Measurements from ENCODE around the gene GUCA2B.
A peak's percentile ranks its signal among the peaks of the same experiment; 100 is the strongest.

Gene GUCA2B

GRCh38 chr1:42171679-42172266, 18.6 kb downstream of the GUCA2B start:
- H3K9me3 Mint-ChIP-seq: no peaks in the 10 kb centered on the region
- peaks cover 12% of the 10 kb centered on the region for H3K4me1 Mint-ChIP-seq
- DNase-seq (no peak), ATAC-seq (no peak)
- no peak overlapping the region for H3K4me3 Mint-ChIP-seq
- no peaks in the 10 kb centered on the region for H3K27me3 Mint-ChIP-seq
- H3K27ac Mint-ChIP-seq: no peak overlapping the region

GRCh38 chr1:42172381-42173133, 19.3 kb downstream of the GUCA2B start:
- Mint-ChIP-seq H3K4me3 (no peak overlapping the region), H3K27ac (peak overlapping the region in 1 of 2 donors; percentile 77), H3K9me3 (no peaks in the 10 kb centered on the region), H3K27me3 (no peaks in the 10 kb centered on the region), H3K4me1 (peaks cover 15% of the 10 kb centered on the region)
- ATAC-seq: peak; percentile 22
- no peak for DNase-seq

DNA sequence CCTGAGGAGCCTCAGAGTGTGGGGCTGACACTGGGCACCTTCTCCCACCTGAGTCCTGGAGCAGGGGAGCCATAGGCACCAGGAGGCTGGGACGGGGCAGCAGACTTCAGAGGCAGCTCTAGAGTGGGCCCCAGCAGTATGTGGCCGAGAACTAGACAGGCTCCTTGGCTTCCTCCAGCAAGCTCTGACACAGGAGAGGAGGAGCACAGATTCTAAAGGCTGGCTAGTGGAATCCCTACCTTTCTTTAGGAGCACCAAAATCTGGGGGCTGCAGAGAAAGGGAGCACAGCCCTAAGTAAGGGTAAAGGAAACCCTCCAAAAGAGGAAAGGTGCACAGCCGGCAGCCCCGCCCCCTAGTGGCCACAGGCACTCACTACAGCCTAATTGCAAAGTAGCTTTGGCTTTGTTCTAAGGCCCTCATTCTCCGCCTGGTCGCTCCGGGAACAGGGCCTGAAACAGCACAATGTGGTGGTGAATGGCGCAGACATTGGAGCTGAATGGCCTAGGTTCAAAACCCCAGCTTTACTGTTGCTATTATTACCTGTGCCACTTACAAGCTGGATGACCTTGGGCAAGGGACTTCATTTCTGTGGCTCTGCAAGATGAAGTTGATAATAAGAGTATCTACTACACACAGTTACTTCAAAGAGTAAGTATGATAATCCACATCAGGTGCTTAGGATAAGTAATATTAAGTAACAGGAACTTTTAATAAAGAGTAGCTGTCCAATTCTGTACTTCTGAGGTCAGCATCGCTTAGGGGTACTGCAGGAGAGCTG, 20.1 kb downstream of the GUCA2B start:
- peak; percentile 65 for ATAC-seq
- H3K27me3 Mint-ChIP-seq: no peaks in the 10 kb centered on the region
- no peak overlapping the region for H3K4me3 Mint-ChIP-seq
- no peak overlapping the region for H3K27ac Mint-ChIP-seq
- peaks cover 15% of the 10 kb centered on the region for H3K4me1 Mint-ChIP-seq
- DNase-seq: peak; percentile 57 to 60
- H3K9me3 Mint-ChIP-seq: no peaks in the 10 kb centered on the region

- no peak for DNase-seq
- no peak overlapping the region for H3K27ac Mint-ChIP-seq
- no peak for ATAC-seq
- H3K27me3 Mint-ChIP-seq: no peaks in the 10 kb centered on the region
- H3K4me1 Mint-ChIP-seq: peaks cover 15% of the 10 kb centered on the region
- no peak overlapping the region for H3K4me3 Mint-ChIP-seq
- H3K9me3 Mint-ChIP-seq: no peaks in the 10 kb centered on the region
Observed at GRCh38 chr1:42173961-42174735, 20.9 kb downstream of the GUCA2B start.

DNA sequence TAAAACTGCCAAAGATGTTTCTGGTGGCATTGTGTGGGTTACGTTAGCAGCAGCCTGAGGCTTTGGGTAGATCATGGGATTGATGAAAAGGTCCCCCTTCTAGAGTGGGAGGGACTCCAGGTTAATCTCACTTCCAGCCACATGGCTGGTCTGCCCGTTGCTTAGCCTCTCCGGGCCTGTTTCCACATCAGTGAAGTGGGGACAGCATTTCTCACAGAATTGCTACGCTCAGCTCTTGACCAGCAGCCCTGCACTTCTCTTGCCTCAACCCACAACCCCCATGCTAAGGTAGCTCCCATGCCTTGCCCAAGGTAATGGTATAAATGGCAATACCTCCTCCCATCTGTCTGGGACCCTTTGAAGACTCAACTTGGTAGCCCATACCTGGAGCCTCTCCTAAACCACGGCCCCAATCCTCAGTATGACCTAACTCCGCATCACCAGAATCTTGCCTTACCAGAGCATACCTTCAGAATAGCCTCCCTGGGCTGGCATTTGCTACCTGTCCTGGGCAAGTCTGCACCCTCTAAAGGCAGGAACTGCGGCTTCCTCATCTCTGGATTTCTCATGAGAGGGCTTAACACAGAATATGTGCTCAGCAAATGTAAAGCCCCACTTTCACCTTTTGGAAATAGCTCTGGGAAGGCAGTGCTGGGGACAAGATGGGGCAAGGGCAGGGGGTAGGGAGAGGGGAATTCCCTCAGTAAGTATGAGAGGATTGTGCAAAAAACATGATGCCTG, 22.3 kb downstream of the GUCA2B start:
- no peak for ATAC-seq
- Mint-ChIP-seq H3K27me3 (no peaks in the 10 kb centered on the region), H3K4me1 (peaks cover 15% of the 10 kb centered on the region), H3K9me3 (no peaks in the 10 kb centered on the region), H3K4me3 (no peak overlapping the region), H3K27ac (no peak overlapping the region)
- DNase-seq: no peak

- DNase-seq (no peak), ATAC-seq (peak; percentile 67)
- Mint-ChIP-seq H3K4me1 (peaks cover 16% of the 10 kb centered on the region), H3K9me3 (no peaks in the 10 kb centered on the region), H3K27ac (no peak overlapping the region), H3K4me3 (no peak overlapping the region), H3K27me3 (no peaks in the 10 kb centered on the region)
Observed at GRCh38 chr1:42176902-42177519, 23.8 kb downstream of the GUCA2B start.

DNA sequence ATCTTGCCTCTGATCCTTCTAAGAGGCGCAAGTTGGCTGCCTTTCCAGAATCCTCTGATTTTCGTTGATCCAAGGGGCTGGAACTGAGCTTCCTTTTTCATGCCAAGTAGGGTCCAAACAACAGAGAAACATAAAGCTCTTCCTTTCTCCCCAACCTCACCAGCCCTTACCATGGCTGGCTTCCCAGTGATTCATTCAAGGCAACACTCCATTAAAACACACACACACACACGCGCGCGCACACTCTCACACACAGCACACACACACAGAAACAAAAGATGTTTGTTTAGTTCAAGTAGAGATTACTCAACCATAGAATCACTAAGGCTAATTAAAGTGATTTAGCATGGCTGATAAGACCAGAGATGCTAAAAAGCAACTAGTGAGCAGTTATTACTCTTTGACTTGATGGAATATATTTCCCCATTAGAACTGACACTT, 24.4 kb downstream of the GUCA2B start:
- H3K9me3 Mint-ChIP-seq: no peaks in the 10 kb centered on the region
- H3K27me3 Mint-ChIP-seq: no peaks in the 10 kb centered on the region
- DNase-seq (no peak), ATAC-seq (no peak)
- H3K27ac Mint-ChIP-seq: no peak overlapping the region
- H3K4me1 Mint-ChIP-seq: peaks cover 10% of the 10 kb centered on the region
- no peak overlapping the region for H3K4me3 Mint-ChIP-seq

DNA sequence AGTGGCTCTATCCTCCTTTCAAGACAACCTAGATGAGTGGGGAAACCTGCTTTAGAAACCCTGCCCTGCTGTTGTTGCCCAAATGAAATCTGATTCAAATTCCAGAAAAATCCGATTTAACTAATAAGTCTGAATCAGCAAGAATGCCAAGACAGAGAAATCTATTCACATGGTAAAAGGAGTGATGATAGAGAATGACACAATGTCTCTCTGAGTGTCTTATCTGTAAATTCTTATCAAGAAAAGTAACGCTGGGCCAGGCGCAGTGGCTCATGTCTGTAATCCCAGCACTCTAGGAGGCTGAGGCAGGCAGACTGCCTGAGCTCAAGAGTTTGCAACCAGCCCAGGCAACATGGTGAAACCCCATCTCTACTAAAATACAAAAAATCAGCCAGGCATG, 25.0 kb downstream of the GUCA2B start:
- no peak overlapping the region for H3K4me3 Mint-ChIP-seq
- peaks cover 10% of the 10 kb centered on the region for H3K4me1 Mint-ChIP-seq
- ATAC-seq: no peak
- H3K27me3 Mint-ChIP-seq: no peaks in the 10 kb centered on the region
- no peaks in the 10 kb centered on the region for H3K9me3 Mint-ChIP-seq
- no peak overlapping the region for H3K27ac Mint-ChIP-seq
- no peak for DNase-seq

DNA sequence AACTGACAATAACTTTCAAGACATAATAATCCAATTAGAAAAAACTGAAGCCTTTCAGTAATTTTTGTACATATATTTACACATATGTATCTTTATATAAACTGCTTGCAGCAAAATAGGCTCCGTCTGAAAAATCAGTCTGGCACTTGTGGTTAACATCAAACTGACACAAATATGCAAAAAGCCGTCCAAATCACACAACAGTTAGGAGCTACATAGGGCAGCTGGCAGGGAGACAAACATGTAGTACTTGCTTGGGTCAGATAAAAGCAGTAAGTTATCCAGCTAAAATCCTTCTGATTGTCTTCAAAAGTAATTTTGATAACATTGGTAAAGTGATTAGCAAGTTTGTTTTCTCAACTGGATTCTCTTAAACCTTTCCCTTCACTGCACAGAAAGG, 26.1 kb downstream of the GUCA2B start:
- DNase-seq (no peak), ATAC-seq (no peak)
- H3K27ac Mint-ChIP-seq: peak overlapping the region in 1 of 2 donors; percentile 19
- H3K27me3 Mint-ChIP-seq: no peaks in the 10 kb centered on the region
- no peak overlapping the region for H3K4me3 Mint-ChIP-seq
- H3K9me3 Mint-ChIP-seq: no peaks in the 10 kb centered on the region
- peaks cover 10% of the 10 kb centered on the region for H3K4me1 Mint-ChIP-seq

- H3K27me3 Mint-ChIP-seq: no peaks in the 10 kb centered on the region
- H3K9me3 Mint-ChIP-seq: no peaks in the 10 kb centered on the region
- ATAC-seq: no peak
- DNase-seq: no peak
- H3K4me3 Mint-ChIP-seq: no peak overlapping the region
- no peak overlapping the region for H3K27ac Mint-ChIP-seq
- H3K4me1 Mint-ChIP-seq: peaks cover 10% of the 10 kb centered on the region
Observed at GRCh38 chr1:42179900-42180329, 26.7 kb downstream of the GUCA2B start.

DNA sequence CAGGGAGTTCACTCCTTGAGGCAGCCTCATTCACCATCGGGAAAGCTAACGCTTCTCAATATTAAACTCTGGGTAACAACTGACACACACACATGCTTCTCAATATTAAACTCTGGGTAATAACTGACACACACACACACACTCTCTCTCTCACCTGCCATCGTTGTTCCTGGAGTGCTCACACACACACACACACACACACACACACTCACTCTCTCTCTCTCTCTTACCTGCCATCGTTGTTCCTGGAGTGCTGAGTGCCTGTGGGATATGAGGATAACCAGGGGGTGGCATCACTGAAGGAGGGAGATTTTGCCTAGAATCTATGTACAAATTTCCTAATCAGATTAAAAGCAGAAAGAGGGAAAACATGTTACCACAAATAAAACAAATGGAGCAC, 28.5 kb downstream of the GUCA2B start:
- DNase-seq: no peak
- no peak overlapping the region for H3K4me3 Mint-ChIP-seq
- no peak overlapping the region for H3K27ac Mint-ChIP-seq
- H3K27me3 Mint-ChIP-seq: no peaks in the 10 kb centered on the region
- peaks cover 9% of the 10 kb centered on the region for H3K4me1 Mint-ChIP-seq
- ATAC-seq: no peak
- H3K9me3 Mint-ChIP-seq: no peaks in the 10 kb centered on the region

DNA sequence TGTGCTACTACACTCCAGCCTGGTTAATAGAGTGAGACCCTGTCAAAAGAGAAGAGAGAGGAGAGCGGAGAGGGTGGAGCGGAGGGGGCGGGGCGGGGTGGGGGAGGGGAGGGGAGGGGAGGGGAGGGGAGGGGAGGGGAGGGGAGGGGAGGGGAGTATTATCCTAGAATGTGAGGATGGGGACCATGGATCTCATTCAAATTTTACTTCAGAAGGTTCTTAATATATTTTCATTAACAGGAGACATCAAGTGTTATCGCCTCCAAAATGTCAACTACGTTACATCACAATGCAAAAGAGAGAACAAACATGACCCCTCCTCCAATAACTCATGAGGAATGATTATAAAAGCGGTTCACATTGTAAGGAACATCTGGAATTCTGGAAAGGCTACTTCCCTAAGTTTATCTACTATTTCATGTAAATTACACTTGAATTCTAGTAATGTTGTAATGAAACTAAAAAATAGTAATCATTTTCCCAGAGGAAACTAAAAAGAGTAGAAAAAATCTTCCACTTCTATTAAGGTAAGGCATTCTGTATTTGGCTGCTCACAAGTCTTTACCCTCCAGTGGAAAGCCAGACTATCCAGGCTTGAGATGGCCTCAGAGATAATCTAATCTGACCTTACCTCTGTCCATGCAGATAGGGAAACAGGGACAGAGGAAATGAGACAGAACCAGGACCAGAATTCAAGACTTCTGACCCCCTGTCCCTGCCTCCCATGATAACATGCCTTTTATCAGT, 30.2 kb downstream of the GUCA2B start:
- ATAC-seq (no peak), DNase-seq (no peak)
- Mint-ChIP-seq H3K4me3 (no peak overlapping the region), H3K27me3 (no peaks in the 10 kb centered on the region), H3K4me1 (peaks cover 6% of the 10 kb centered on the region), H3K9me3 (no peaks in the 10 kb centered on the region), H3K27ac (no peak overlapping the region)

DNA sequence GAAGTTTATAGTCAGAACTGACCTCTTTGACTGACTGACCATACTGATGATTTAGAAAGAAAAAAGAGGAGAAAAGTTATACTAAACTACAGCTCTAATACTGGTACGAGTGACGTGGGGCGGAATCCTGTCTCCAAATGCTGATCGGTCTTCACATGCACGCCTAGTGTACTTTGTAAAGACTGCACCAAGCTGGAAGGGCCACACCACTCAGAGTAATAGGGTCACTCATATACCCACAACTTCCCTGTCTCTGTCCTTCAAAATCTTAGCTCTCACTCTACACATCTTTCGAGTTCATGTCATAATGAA, 30.7 kb downstream of the GUCA2B start:
- Mint-ChIP-seq H3K4me1 (peaks cover 6% of the 10 kb centered on the region), H3K4me3 (no peak overlapping the region), H3K9me3 (no peaks in the 10 kb centered on the region), H3K27ac (no peak overlapping the region), H3K27me3 (no peaks in the 10 kb centered on the region)
- no peak for ATAC-seq
- no peak for DNase-seq

- Mint-ChIP-seq H3K4me1 (peaks cover 6% of the 10 kb centered on the region), H3K9me3 (no peaks in the 10 kb centered on the region), H3K27me3 (no peaks in the 10 kb centered on the region), H3K4me3 (no peak overlapping the region), H3K27ac (no peak overlapping the region)
- no peak for DNase-seq
- no peak for ATAC-seq
Observed at GRCh38 chr1:42184616-42185015, 31.4 kb downstream of the GUCA2B start.

All from stimulated activated naive CD8-positive, alpha-beta T cell treated with anti-CD3 and anti-CD28 coated beads, Interleukin-15, amount 100 ng/mL, for 72 hours (primary cell).